GM13977 (cell line): ENCODE measurements around the gene CNIH1.
"Not testable (repeated sequence)": the region's sequence is repeated elsewhere in the genome, so short reads cannot be mapped to it uniquely, and the experiment has no call there.

Experiments
- DNase-seq: peaks from one replicate; pipeline ENCODE4 v3.0.0; 2012; ENCODE audit warnings: low spot score
- CTCF ChIP-seq: IDR thresholded peaks from 2 replicates; pipeline ENCODE4 v1.5.1; 2012; ENCODE audit warnings: mild to moderate bottlenecking, control low read depth; ENCODE audit not compliant: insufficient read depth; ENCODE audit errors: extremely low read depth, missing control alignments
- in situ Hi-C: fragments of 300-500 bp; cut with MboI; formaldehyde crosslinking; loops from one replicate; pipeline ENCODE4 v1.12.0; 2022; ENCODE audit warnings: low sequenced_read_pairs, low pct_unique_long_range_greater_than_20kb, mixed read lengths, inconsistent platforms; ENCODE audit not compliant: unreplicated experiment

Gene CNIH1

DNA sequence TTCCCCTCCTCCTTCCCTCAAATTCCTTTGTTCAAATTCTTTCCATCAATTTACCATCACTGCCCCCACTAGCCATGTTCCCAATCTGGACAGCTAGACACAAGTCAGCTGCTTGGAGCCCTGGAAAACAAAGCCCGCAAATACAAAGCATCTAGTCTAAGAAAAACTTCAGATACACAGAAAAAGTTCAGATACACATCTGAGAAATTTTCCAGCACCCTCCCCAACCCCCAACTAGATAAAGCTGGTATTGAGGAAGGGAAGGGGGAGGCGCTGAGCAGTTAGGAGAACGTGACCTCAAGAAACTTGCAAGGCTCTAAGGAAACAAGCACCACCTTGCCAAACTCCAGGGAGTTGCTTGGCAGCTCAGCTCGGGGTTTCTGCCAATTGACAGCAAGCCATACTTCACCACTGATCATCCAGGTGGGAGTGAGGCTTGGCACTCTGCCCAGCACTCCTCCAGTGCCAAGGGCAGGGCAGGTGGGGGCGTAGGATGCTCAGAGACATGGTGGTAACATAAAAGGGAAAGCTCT lies 5.1 kb upstream of the CNIH1 start:
- TF ChIP-seq CTCF, result no peak
- no peak for DNase-seq
- in situ Hi-C loops, result no loop called here

DNA sequence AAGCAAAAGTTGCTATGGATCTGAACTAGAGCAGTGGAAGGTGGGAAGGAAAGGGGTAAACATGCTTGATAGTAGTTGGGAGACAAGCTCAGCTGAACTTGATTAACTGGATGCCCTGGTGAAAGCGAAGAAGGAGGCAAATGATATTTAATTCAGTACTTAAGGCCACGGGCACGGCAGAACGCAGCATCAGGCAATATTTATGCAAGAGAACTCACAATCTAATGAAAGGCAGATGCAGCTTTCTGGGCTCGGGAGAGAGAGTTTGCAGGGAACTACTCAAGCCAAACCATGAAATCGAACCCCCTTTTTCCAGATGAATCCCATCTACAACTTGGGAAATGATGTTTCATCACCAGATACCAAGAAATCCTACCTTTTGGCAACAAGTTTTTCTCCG lies 3.5 kb upstream of the CNIH1 start:
- no peak for TF ChIP-seq CTCF
- in situ Hi-C loops, result no loop called here
- no peak for DNase-seq

DNA sequence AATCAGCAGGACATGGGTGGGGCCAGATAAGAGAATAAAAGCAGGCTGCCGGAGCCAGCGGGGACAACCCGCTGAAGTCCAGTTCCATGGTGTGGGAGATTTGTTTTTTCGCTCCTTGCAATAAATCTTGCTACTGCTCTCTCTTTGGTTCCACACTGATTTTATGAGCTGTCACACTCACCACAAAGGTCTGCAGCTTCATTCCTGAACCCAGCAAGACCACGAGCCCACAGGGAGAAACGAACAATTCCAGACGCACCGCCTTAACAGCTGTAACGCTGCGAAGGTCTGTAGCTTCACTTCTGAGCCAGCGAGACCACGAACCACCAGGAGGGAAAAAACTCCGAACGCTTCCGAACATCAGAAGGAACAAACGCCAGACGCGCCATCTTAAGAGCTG lies 2.8 kb upstream of the CNIH1 start:
- DNase-seq, result no peak
- in situ Hi-C loops, result no loop called here
- TF ChIP-seq CTCF, result no peak

GRCh38 chr14:54442961-54443360 lies 1.8 kb upstream of the CNIH1 start:
- in situ Hi-C loops, DNase-seq: not testable (repeated sequence)

DNA sequence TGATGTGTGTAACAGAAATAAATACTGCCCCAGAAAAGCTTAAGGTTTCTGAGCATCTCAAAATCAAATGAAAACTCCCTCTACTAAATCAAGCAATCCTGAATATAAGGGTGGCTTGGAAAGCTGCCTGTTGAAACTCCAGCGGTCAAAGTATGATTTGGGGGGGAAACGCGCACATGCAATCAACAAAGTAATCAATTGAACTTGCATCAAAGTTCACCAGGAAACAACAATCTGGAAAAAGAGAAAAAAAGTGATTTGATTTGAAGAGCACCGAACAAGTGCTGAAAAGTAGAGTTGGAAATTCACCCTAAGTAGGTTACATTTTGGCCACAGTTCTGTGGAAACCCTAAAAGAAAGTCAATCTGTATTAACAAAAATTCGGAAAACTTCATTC lies 700 bp downstream of the CNIH1 start:
- in situ Hi-C loops, result no loop called here
- no peak for TF ChIP-seq CTCF

DNA sequence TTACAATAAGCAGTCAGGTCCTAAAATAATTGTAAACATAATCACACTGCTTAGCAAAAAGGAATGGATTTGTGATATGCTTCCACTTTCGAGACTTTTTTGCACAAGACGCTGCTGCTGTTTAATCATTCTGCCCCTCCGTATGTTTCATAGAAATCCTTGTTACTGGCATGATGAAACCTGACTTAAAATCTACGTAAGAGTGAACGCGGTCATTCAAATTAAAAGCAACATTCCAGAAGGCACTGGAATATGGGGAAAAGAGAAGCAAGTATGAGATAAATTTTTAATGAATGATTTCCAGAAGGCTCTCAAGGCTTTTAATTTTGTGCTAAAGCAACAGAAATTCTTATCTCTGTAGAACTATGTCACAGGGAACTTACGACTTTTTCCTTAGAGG lies 1.1 kb downstream of the CNIH1 start:
- in situ Hi-C loops, result no loop called here
- no peak for DNase-seq
- TF ChIP-seq CTCF, result no peak

More for the DNA sequence above, 700 bp downstream of the CNIH1 start:
- no peak for DNase-seq

- DNase-seq, result no peak
- in situ Hi-C loops, result no loop called here
- no peak for TF ChIP-seq CTCF
Observed at GRCh38 chr14:54438703-54439102, 2.5 kb downstream of the CNIH1 start.

DNA sequence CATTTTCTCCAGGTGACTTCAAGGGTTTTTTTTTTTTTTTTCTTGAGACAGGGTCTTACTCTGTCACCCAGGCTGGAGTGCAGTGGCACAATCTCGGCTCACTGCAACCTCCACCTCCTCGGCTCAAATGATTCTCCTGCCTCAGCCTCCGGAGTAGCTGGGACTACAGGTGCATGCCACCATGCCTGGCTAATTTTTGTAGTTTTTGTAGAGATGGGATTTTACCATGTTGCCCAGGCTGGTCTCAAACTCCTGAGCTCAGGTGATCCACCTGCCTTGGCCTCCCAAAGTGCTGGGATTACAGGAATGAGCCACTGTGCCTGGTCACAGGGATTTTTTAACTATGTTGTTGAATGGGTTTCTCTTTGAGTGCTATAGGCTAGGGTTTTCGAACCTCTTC lies 3.2 kb downstream of the CNIH1 start:
- DNase-seq, in situ Hi-C loops: not testable (repeated sequence)
